Body of pancreas (tissue), 4 donors: Measurements from ENCODE around the gene TAS2R16. TPM values are rescaled to one million over a fixed set of nuclear protein-coding genes. Genes with fewer than 3 reads are reported as not detected.

Experiments
- ATAC-seq: fragments of 150-250 bp; one replicate; pipeline ENCODE4 v1.9.1; 2016
- DNase-seq, 4 donors: peaks; one replicate each; pipeline ENCODE4 v3.0.0-alpha.2; 2019
- H3K27ac ChIP-seq, 4 donors: fragments of 200-600 bp; sonication (generic); 1 replicate in 3 of 4; 2 replicates in 1 of 4; pipeline versions ENCODE4 v1.5.1 to v1.6.1; 2016 to 2019; ENCODE audit warnings: mild to moderate bottlenecking in 1 of 4, mixed read lengths in 1 of 4, moderate library complexity in 1 of 4
- H3K27me3 ChIP-seq, 2 donors: fragments of 200-600 bp; sonication (generic); one replicate each; pipeline ENCODE4 v1.6.0; 2016; ENCODE audit warnings: mild to moderate bottlenecking in 1 of 2
- H3K36me3 ChIP-seq, 2 donors: fragments of 200-600 bp; sonication (generic); replicated peaks in 1 of 2; 2 replicates each; pipeline ENCODE4 v1.5.1; 2016; ENCODE audit warnings: low read depth in 2 of 2; ENCODE audit not compliant: insufficient read depth in 1 of 2
- H3K4me1 ChIP-seq: fragments of 200-600 bp; sonication (generic); one replicate; pipeline ENCODE4 v1.6.0; 2016
- H3K4me3 ChIP-seq, 2 donors: fragments of 200-600 bp; sonication (generic); 1 replicate in 1 of 2; 2 replicates in 1 of 2; pipeline ENCODE4 v1.5.1; 2016 to 2019
- H3K9me3 ChIP-seq, 3 donors: fragments of 200-600 bp; sonication (generic); 1 replicate in 2 of 3; 2 replicates in 1 of 3; pipeline ENCODE4 v1.5.1; 2016
- POLR2A ChIP-seq, 3 donors: fragments of 450-650 bp; IDR thresholded peaks; one replicate each; pipeline ENCODE4 v1.6.1; 2016; ENCODE audit warnings: antibody characterized with exemption in 3 of 3, mild to moderate bottlenecking in 2 of 3
- WGBS, 2 donors: methylation state at CpG; one replicate each; pipeline ENCODE4 v1.1.5; 2017; 5-methylcytosine and 5-hydroxymethylcytosine counted together
- intact Hi-C: fragments of 100-400 bp; cut with DNase I; formaldehyde crosslinking; loops from one replicate; pipeline ENCODE4 v1.15.1; 2023
- total RNA-seq, 2 donors: library from RNA; depleted of rRNA; stranded (reverse); fragments of >200 nt; gene quantifications; one replicate each; pipeline ENCODE4 v1.1.0, GENCODE V29; 2016
- TF ChIP-seq, protein P1 (sequence below), 7 experiments: fragments of 450-650 bp in 4 of 7; fragments of 200-600 bp in 3 of 7; sonication (generic) in 3 of 7; IDR thresholded peaks; one replicate each; pipeline ENCODE4 v1.5.1; 2016 to 2019; ENCODE audit warnings: antibody characterized with exemption in 7 of 7

The TAS2R16 gene
- total RNA-seq, 2 donors from 2014 or later = not detected

DNA sequence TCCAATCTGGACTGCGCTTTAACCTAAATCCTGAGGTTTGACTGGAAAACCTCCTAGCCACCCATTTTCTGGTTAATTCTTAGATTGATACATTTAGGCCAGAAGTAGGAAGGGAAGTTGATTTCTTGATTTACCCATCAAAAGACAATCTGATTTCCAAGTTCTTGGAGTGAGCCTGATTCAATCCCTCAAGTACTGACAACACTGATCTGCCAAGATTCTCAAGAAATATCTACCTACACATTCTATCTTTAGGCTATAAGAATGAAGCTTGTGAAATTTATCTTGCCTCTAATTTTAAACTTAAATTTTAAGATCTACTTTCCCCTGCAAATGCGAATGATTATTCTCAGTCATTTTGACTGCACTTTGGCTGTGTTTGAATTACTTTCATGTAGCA lies 5.9 kb downstream of the TAS2R16 start:
- no peaks in the 10 kb centered on the region for H3K9me3 ChIP-seq
- no peak overlapping the region for H3K27ac ChIP-seq
- DNase-seq (no peak), ATAC-seq (no peak)
- no peak for TF ChIP-seq POLR2A (IDR thresholded peaks at IDR 0.05)
- H3K27me3 ChIP-seq = no peaks in the 10 kb centered on the region
- intact Hi-C loops = no loop called here
- no peak overlapping the region for H3K4me3 ChIP-seq
- no peaks in the 10 kb centered on the region for H3K4me1 ChIP-seq
- WGBS, 2 donors = 94 to 97% methylated on average over 2 of the region's 2 CpGs
- H3K36me3 ChIP-seq = no peaks in the 10 kb centered on the region

DNA sequence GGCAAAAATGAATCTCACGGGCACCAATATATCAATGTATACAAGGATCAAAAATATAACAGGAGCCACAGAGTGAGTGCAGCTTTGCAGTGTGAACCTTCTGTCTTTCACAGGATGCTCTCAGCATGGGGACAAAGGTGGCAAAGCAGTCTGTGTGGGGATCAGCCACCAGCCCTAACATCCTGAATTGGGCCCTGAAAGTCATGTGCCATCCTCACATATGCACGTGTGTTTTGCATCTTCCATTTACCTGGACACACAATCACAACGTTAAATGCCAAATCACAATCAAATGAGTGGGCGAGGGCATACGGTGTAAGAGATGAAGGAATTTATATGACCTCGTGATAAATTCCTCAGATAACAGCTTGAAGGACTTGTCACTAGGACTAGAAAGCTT lies 6.5 kb downstream of the TAS2R16 start:
- ATAC-seq = no peak
- intact Hi-C loops = no loop called here
- WGBS, 2 donors = 43 to 50% methylated on average over 6 of the region's 6 CpGs
- Histone ChIP-seq H3K4me3 (no peak overlapping the region), H3K27ac (no peak overlapping the region), H3K4me1 (no peaks in the 10 kb centered on the region), H3K9me3 (no peaks in the 10 kb centered on the region), H3K27me3 (no peaks in the 10 kb centered on the region), H3K36me3 (no peaks in the 10 kb centered on the region)
- no peak for DNase-seq
- no peak for TF ChIP-seq POLR2A (IDR thresholded peaks at IDR 0.05)

DNA sequence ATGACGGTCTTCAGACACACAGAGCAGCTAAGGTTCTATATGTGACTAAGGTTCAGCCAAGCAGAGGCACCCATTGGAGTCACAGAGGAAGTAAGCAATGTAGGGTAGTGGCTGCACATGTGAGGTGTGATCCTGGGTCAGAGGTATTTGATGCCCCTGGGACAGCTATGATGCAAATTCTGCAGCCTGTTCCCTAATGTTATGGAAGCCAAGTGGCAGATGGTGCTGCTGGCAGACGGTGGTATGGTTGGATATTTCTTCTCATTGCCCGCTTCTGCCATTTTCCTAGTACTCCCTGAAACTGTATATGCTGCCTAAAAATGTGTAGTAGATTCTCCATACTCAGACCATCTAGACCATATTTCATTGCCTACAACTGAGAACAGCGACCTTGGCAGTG lies 7.2 kb downstream of the TAS2R16 start:
- H3K4me3 ChIP-seq = no peak overlapping the region
- intact Hi-C loops = no loop called here

DNA sequence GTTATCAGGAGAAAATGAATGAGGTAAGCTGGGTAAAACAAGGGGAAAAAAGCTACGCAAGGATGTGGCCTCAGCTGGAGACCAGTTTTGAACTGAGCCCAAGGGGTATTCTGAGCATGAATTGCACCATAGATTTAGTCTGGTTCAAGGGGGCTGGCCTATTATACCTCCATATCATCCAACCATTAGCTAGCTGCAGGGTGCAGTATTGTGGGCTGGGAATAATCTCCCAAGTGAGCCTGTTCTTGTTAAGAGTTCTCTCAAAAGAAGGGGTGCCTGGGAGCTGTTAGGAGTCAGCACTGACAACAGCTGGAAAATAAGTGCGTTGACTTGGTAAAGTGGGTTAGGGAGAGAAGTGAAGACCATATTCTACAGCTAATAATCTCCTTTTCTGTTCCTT lies 8.0 kb downstream of the TAS2R16 start:
- WGBS, 2 donors = 88 to 89% methylated on average over 2 of the region's 2 CpGs
- no peak for TF ChIP-seq POLR2A (IDR thresholded peaks at IDR 0.05)
- TF ChIP-seq, protein P1, sequence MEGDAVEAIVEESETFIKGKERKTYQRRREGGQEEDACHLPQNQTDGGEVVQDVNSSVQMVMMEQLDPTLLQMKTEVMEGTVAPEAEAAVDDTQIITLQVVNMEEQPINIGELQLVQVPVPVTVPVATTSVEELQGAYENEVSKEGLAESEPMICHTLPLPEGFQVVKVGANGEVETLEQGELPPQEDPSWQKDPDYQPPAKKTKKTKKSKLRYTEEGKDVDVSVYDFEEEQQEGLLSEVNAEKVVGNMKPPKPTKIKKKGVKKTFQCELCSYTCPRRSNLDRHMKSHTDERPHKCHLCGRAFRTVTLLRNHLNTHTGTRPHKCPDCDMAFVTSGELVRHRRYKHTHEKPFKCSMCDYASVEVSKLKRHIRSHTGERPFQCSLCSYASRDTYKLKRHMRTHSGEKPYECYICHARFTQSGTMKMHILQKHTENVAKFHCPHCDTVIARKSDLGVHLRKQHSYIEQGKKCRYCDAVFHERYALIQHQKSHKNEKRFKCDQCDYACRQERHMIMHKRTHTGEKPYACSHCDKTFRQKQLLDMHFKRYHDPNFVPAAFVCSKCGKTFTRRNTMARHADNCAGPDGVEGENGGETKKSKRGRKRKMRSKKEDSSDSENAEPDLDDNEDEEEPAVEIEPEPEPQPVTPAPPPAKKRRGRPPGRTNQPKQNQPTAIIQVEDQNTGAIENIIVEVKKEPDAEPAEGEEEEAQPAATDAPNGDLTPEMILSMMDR (IDR thresholded peaks at IDR 0.05) = no peak
- no peaks in the 10 kb centered on the region for H3K36me3 ChIP-seq
- no peaks in the 10 kb centered on the region for H3K4me1 ChIP-seq
- no peak overlapping the region for H3K27ac ChIP-seq
- H3K9me3 ChIP-seq = no peaks in the 10 kb centered on the region
- ATAC-seq (no peak), DNase-seq (no peak)
- intact Hi-C loops = no loop called here
- no peaks in the 10 kb centered on the region for H3K27me3 ChIP-seq
- no peak overlapping the region for H3K4me3 ChIP-seq

More for the DNA sequence above, 7.2 kb downstream of the TAS2R16 start:
- DNase-seq (no peak), ATAC-seq (no peak)
- H3K27me3 ChIP-seq = no peaks in the 10 kb centered on the region
- 61 to 79% methylated on average over 4 of the region's 4 CpGs for WGBS, 2 donors
- H3K27ac ChIP-seq = no peak overlapping the region
- no peaks in the 10 kb centered on the region for H3K36me3 ChIP-seq
- no peaks in the 10 kb centered on the region for H3K9me3 ChIP-seq
- H3K4me1 ChIP-seq = no peaks in the 10 kb centered on the region
- TF ChIP-seq, protein P1 (IDR thresholded peaks at IDR 0.05) = no peak

DNA sequence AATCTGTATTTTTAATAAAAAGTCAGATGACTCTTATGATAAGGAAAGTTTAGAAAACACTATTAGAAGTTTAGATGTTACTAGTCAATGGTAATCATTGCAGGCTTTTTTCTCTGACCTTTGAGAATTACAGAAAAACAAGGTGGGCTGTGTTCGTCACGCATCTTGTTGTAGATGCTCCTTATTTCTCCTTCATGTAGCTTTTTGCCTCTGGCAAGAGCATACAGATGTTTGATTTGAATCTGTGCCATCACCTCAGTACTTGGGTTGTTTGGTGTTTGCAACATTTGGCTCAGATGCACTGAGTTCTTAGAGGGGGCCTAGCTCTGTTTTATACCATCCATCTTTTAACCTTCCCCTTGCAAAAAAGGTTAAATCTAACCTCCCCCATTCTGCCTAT lies 11.5 kb downstream of the TAS2R16 start:
- 84 to 93% methylated on average over 2 of the region's 2 CpGs for WGBS, 2 donors
- ATAC-seq (no peak), DNase-seq (no peak)
- Histone ChIP-seq H3K9me3 (no peaks in the 10 kb centered on the region), H3K4me3 (no peak overlapping the region), H3K36me3 (no peaks in the 10 kb centered on the region), H3K27ac (no peak overlapping the region), H3K27me3 (no peaks in the 10 kb centered on the region), H3K4me1 (no peaks in the 10 kb centered on the region)
- TF ChIP-seq, protein P1 (IDR thresholded peaks at IDR 0.05) = no peak
- no peak for TF ChIP-seq POLR2A (IDR thresholded peaks at IDR 0.05)
- intact Hi-C loops = no loop called here

DNA sequence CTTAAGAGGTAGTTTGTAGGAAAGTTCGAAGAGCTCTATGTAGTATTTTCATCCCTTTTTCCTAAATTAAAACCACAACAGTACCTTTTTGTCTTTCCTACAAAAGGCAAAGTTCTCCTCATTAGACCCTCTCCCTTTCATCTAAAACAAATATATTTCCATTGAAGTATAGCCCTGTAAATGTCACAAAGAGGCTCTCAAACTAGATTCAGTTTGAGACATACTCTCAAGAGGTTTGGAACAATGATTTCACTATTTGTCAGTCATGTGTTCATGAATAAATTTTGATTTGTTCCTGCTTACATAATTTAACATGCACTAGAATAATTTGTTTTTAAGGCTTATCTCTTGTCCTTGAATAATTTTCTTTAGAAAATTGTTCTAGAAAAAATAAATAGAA lies 12.2 kb downstream of the TAS2R16 start:
- intact Hi-C loops = no loop called here
- 74 to 92% methylated on average over 1 of the region's 1 CpG for WGBS, 2 donors
- no peak for DNase-seq
- Histone ChIP-seq H3K27me3 (no peaks in the 10 kb centered on the region), H3K4me1 (no peaks in the 10 kb centered on the region), H3K4me3 (no peak overlapping the region), H3K36me3 (no peaks in the 10 kb centered on the region), H3K27ac (no peak overlapping the region), H3K9me3 (no peaks in the 10 kb centered on the region)
- ATAC-seq = no peak
- no peak for TF ChIP-seq POLR2A (IDR thresholded peaks at IDR 0.05)
- TF ChIP-seq, protein P1 (IDR thresholded peaks at IDR 0.05) = no peak
